GM20431 (cell line): ENCODE results near the gene ATP9A.
"Not testable (repeated sequence)": the region's sequence is repeated elsewhere in the genome, so short reads cannot be mapped to it uniquely, and the experiment has no call there.

Experiments used
- in situ Hi-C: fragments of 300-500 bp; cut with MseI, MboI; formaldehyde crosslinking; loops from one replicate; pipeline ENCODE4 v1.15.0; 2020; ENCODE audit warnings: low sequenced_read_pairs; ENCODE audit not compliant: unreplicated experiment

The ATP9A gene

DNA sequence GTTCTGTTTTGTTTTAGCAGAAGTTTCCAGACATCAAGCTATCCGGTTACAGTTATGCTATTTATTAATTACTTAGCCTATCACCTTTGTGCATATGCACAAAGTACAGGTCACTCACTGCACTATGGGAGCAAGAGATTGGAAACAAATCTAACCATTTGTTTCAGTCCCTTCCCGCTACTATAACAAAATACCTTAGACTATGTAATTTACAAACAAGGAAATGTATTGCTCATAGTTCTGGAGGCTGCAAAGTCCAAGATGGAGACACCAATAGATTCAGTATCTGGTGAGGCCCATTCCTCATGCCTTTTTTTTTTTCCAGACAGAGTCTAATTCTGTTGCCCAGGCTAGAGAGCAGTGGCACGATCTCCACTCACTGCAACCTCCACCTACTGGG is 35.1 kb downstream of the ATP9A start:
- in situ Hi-C loops: no loop called here

GRCh38 chr20:51732096-51732791 is 35.9 kb downstream of the ATP9A start:
- in situ Hi-C loops: no loop called here

DNA sequence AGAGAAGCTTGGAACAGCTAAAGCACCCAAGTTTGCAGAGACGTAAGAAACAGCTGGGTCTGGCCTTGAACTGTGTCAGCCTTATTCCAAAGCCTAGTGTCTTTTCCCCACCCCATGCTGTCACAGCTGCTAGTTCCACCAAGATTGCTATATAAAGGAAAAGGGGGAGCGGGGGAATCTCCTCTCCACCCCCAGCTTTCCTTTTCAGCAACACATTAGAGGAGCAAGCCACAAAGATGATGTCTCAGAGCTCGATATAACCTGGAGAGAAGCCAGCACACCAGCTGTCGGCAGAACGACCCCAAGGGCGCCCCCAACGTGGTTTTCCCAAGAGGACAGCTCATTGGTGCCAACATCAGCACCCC is 36.5 kb downstream of the ATP9A start:
- in situ Hi-C loops: no loop called here

- in situ Hi-C loops: no loop called here
Observed at GRCh38 chr20:51729771-51730170, 38.4 kb downstream of the ATP9A start.

DNA sequence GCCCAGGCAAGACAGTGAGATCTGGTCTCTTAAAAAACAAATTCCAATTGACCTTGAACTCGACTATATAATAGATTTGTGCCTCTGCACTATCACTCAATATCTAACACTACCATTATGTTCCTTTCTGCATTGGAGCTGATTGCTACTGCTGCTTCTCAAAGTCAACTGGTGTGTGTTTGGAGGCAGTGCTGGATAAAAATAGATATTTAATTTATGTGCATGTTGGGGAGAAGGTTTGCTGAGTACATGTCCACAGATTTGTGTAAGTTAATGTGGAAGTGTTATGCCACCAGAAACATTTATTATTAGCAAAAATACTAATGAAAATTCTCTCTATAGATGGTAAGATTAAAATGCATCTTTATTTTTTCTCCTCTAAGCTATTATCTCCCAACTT is 39.5 kb downstream of the ATP9A start:
- in situ Hi-C loops: no loop called here

GRCh38 chr20:51727872-51728271 is 40.3 kb downstream of the ATP9A start:
- in situ Hi-C loops: no loop called here

DNA sequence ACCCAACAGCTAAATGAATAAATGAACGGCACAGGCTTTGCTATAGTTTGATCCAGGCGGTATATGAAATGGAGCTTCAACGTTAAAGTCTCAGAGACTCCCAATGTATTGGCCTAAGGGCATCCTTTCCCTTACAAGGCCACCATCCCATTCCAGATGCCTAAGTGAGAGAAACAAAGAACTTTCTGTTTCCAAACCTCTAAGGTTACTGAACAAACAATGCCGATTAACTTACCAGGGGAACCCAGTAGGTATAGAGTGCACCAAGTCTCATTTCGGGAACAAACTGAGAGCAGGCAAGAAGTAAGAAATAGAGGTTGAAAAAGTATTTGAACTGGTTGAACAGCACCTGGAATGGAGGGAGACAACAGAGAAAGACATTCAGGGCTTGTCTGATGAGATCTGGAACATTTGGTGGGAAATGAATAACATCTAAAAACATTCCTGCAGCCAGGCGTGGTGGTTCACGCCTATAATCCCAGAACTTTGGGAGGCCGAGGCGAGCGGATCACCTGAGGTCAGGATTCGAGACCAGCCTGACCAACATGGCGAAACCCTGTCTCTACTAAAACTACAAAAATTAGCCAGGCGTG is 42.5 kb downstream of the ATP9A start:
- in situ Hi-C loops: no loop called here

GRCh38 chr20:51723026-51723425 is 45.2 kb downstream of the ATP9A start:
- in situ Hi-C loops: not testable (repeated sequence)

DNA sequence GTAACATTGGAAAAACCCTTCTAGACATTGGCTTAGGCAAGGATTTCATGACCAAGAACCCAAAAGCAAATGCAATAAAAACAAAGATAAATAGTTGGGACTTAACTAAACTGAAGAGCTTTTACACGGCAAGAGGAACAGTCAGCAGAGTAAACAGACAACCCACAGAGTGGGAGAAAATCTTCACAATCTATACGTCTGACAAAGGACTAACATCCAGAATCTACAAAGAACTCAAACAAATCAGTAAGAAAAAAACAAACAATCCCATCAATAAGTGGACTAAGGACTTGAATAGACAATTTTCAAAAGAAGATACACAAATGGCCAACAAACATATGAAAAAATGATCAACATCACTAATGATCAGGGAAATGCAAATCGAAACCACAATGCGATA is 45.9 kb downstream of the ATP9A start:
- in situ Hi-C loops: not testable (repeated sequence)

- in situ Hi-C loops: no loop called here
Observed at GRCh38 chr20:51720854-51721253, 47.3 kb downstream of the ATP9A start.

- in situ Hi-C loops: no loop called here
Observed at GRCh38 chr20:51720384-51720783, 47.8 kb downstream of the ATP9A start.

DNA sequence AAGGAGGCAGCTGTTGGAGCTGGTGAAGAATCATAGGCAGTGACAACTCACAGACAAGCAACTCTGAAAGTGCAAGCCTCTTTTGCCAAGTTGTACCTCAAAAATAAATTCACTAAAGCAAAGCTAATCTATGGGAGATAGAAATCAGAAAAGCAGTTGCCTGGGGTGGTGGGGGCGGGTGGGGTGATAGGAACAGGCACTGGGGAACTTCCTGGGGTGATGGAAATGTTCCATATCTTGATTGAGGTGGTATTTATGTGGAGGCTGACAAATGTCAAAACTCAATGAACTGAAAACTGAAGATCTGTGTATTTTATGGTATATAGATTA is 52.4 kb downstream of the ATP9A start:
- in situ Hi-C loops: no loop called here

DNA sequence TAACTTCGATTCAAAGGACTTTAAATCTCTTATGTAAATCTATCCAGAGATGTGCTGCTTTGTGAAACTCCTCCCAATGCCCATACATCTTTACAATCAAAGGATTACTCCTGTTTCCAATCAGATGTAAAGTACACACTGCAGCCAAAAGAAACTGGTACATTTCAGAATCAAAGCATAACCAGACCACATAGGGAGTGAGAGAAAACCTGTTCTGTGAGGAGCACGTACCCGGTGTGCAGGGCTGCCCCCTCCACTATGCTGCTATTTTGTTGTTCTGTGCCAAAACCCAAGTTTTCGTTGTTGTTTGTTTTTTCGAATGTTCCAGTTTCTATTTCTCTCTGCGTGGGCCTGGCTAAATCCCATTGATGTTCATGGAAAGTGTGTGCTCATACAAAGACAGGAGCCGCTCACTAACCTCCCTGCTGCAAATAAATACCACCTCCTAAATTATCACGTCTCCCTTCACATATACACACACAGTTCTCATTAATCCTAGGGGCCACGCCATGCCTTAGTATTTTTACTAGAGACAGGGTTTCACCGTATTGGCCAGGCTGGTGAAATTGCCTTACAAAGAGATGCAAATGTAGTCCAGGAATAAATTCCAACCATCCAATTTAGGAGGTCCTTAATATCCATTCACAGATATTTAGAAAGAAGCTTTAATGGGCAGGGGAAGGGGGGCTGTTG is 52.9 kb downstream of the ATP9A start:
- in situ Hi-C loops: no loop called here

DNA sequence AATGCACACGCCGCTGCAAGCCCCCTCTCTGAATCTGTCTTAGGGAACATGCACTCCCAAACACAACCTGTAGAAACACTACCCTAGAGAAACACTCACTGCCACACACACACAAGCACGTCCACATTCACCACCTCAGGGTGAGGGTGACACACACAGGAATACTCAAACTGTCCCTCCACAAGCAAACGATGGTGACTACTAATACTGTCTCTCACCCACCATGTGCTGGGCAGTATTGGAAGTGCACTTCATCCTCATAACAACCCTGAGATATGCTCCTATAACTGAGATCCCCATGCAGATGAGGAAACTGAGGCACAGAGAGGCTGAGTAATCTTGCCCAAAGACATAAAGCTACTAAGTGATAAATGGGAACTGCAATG is 55.0 kb downstream of the ATP9A start:
- in situ Hi-C loops: no loop called here

DNA sequence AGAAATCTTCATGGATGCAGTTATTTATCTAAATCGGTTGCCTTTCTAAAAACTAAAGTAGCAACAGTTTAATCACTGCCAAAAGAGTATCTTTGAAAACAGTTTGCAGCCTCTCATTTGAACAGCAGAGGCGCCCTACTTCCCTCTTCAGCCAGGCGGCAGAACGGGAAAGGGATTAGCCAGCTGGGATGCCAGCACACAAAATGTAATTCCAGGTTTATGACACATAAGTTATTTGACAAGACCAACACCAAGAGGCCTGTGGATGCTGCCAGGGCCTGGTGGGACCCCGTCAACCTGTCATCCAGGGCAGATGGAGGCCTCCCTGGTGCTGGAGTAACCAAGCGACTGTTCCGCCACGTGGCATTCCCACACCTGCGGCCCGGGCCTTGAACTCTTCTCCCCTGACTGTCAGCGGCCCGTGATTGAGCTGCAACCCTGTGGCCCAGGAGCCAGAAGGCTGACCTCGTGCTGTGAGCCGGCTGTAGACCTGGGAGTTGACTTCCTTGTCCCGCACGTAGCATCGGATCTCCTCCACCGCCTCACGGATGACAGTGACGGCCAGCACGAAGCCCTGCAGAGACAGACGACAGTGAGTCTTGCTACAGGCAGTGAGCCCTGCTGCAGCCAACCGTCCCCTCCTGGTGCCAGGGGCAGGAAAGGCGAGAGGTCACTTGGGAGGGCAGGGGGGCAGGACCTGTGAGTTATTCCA is 55.5 kb downstream of the ATP9A start:
- in situ Hi-C loops: no loop called here

DNA sequence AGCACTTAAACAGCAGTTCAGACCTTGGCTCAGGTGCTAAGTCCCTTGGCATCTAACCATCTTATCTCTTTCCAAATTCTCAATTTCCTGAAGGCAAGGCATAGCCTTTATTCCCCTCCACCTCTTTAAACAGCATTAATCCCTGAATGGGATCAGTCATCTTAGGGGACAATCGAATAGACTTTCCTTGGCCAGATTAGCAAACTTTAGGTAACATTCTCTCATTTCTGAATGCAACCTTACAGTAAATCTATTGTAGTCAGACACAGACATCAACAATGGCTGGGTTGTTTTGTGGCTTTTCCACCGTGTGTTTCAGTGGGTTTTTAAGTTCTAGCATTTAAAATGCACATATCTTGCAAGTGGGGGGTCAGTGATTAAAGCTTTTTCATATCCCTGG is 56.8 kb downstream of the ATP9A start:
- in situ Hi-C loops: no loop called here

- in situ Hi-C loops: no loop called here
Observed at GRCh38 chr20:51710361-51710894, 57.8 kb downstream of the ATP9A start.

GRCh38 chr20:51705400-51705799 is 62.8 kb downstream of the ATP9A start:
- in situ Hi-C loops: no loop called here

DNA sequence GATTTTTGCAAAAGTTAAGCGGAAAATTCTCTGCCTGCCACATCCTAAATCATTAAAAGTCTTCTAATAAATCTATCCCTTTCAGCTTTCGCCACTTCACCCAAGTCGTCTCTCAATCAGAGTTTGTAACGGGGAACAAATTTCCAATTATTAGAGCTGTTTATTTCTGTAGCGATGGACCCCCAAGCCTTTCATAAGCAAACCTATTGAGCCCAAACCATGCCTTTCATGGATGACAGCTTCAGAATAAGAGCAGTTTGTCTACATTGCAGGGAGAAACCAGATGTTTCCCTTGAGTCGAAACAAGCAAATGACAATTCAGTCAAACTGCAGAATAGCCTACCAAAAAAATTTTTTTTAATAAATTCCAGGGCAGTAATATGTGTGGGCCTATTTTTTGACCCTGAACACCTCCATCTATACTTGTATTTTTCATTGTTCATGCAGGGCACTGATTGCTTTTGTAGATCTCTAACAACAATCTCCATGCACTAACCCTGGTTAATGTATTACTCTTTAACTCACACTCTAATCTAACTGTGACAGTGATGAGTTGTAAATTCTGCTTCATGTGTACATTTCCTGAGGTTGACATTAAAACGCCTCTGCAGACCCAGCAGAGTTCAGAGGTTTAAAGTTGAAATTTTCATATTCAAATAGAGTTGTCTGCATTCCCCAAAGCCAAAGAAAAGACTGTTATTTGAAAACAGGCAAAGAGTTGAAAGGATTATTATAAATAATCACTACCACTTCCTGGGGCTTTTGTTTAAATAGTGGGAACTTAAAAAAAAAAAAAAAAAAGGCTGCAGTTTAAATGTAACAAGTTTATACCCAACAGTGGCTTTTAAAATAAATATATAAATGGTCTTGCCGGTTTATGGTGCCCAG is 64.5 kb downstream of the ATP9A start:
- in situ Hi-C loops: no loop called here

- in situ Hi-C loops: no loop called here
Observed at GRCh38 chr20:51702556-51702955, 65.6 kb downstream of the ATP9A start.
